Activated CD8-positive, alpha-beta memory T cell treated with anti-CD3 and anti-CD28 coated beads, Interleukin-2, amount 50 U/mL, for 48 hours (primary cell): ENCODE data around the gene POLG2.
A peak's percentile ranks its signal among the peaks of the same experiment; 100 is the strongest.

Experiments used
- DNase-seq: peaks from one replicate; pipeline ENCODE4 v3.0.0-alpha.2; 2020

The POLG2 gene

DNA sequence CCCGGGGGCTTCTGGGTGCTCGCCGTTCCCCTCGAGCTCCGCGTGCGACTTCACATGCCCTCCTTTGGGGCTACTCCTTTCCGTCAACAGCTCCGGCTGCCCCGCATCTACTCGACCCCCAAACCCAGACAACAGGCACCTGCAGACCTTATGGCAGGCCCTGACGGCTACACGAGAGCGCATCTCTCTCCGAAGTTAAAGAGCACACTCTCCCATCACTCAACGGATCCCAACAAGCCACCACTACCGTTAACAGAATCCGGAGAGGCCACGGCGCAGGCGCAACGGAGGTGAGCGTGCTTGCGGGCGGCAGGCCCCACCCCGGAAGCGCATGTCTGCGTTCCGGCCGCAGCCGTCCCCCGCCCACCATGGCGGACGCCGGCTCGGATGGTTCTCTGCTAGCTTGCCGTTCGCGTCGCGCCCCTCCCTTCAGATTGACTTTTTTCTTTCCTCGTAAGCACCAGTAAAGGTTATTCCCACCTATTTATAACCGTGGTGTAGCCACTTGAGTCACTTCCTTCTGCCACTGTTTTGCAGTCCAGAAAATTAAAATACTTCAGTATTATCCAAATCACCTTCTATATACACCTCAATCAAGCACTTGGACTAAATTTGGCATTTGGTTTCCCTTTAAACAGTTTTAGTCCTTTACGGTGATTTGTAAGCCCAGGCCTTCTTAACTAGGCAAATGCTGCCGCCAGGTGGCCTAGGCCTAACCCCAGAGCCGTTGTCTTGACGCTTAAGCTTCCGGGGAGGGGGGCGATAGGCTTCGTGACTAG is at the start of gene POLG2:
POLG2 (minus strand) TSS at position 269 of the 779 bp plus-strand sequence; CDS start at position 183, 86 bp downstream.
- peak; percentile 98 for DNase-seq

DNA sequence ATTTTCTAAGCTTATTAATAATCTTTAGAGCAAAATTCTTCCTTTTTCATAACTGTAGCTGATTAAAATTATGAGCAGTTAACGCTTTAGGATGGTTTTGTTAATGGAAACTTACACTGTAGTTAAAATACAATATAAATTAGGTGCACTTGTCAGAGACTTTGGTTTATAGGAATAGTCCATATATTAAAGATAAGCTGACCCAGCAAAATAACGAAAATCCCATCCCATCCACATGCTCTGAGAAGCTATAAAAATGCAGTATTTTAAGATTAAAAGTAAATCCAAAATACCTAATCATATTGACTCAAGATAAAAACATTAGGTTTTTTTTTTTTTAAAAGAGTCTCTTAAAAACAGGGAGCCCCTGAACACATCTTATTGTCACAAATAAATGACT is 47.9 kb upstream of the POLG2 start:
- DNase-seq: no peak

DNA sequence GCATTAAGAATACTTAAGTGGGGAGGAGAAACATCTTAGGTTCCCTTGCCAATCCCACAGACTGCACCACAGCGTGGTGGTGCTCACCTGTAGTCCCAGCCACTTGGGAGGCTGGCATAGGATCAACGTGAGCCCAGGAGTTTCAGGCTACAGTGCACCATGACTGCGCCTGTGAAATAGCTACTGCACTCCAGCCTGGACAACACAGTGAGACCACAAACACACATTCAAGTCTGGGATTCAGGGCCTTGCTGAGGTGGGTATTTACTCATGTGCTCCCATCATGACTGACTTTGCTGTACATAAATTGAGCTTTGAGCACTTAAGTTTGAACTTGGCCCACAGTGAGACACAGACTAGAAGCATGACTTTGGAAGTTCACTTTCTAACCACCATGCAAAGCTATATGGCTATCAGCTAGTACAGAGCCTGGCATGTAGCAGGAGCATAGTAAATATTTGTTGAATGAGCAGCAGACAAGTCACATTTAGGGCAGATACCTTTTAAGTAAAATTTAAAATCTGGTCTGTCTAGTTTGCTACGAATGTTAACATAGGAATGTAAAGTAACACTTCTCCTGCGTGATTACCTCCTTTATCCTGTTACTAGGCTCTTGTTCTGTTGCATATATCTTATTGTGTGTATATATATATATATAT is 43.4 kb upstream of the POLG2 start:
- DNase-seq: no peak

DNA sequence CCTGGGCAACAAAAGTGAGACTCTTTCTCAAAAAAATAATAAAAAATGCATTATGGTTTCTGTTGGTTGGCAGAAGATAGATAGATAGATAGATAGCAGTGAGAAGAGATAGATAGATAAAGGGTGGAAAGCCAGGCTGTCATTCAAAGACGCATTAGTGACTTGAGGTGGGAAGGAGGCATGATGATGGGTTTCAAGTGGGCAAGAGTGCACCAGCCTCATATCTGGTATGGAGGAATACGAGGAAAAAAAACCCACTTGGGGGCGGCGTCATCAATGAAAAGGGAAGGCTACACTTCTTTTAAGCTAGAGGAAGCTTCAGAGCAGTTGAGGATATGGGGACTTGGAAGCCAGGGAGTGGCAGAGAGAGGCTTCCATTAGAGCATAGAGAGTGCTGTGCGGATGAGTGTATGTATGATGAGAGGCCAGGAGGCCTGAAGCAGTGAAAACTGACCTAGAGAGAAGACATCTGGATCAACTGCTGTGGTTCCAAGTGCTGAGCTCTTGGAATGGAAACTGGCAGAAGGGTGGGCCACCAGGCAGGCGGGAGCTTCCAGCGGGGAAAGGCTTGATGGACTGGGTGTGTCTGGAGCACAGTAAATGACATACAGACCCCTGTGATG is 41.8 kb upstream of the POLG2 start:
- no peak for DNase-seq

DNA sequence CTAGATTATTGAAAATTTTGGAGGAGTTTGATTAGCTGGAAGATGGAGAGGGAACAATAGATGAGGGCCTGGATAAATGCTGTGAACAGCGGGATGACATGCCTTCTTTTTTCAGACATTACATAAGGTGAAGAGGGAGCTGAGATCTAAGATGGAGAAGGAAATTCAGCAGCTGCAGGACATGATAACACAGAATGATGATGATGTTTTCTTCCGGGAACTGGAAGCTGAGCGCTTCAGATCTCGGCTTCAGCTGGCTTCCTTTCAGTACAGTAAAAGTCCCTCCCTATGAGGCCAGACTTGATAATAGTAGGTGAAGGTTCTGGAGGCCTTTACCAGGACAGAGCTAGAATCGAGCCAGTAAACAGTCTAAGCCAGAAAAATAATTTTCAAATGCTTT is 40.6 kb upstream of the POLG2 start:
- DNase-seq: no peak

DNA sequence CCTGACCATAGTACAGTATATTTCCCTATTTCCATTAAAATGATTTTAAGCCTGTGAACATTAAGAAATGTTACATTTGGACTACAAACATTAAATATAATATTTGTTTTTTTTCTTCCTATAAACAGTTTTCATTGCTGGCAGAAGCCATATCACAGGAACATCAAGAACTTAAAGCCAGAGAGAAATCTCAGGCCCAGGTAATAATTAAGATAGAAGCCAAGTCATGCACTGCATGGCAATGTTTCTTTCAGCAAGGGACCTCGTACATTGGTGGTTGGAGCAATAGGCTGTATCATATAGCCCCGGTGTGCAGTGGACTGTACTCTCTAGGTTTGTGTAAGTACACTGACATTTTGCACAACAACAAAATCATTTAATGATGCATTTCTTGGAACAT is 40.1 kb upstream of the POLG2 start:
- no peak for DNase-seq

DNA sequence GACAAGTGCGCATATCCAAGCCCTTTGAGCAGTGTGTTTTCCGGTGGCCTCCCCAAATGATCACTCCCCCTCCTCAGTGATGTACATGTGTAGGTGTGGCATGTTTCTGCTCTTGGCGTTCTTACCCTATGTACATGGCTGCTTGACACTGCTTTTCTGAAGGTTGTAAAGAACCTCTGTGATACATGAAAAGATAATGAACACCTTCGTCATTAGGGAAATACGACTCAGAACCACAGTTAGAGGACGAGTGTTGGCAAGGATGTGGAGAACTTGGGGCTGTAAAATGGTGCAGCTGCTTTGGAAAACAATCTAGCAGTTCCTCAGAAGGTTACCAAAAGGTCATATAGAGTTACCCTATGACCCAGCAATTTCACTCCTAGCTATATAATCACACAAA is 38.5 kb upstream of the POLG2 start:
- DNase-seq: no peak

DNA sequence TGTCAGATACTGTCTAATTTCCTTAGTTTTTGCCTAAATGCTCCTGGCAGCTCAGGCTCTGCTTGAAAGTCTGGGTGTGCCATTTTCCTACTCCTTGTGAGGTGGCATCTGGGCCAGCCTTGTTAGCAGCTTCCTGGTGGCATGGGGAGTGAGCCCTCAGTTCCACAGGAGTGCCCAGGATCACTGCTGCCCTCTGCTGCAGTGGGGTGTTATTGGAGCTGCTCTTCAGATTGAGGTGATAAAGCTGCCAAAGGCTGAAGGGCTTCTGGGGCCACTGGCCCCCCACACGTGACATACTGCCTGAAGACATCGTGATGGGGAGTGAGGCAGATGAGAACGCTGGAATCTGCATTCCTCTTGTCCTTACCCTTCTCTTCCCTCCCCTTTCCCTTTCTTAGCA is 37.3 kb upstream of the POLG2 start:
- DNase-seq: no peak

DNA sequence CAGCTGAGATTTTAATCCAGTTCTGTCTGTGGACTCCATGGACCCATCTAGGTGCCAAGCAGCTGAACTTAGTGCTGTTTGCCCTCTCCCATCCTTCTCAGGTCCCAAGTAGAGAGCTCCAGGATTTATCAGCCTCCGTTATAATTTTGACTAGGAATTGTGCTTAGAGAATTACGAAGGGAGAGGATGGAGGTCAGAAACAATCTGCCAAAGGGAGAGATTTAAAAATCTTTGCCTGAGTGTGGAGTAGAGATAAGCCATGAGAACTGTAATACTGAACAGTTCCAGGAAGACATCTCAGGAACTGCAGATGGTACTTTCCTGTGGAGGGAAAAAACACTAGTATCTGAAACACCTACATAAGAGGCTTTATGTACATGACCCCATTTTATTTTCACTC is 36.9 kb upstream of the POLG2 start:
- DNase-seq: no peak

DNA sequence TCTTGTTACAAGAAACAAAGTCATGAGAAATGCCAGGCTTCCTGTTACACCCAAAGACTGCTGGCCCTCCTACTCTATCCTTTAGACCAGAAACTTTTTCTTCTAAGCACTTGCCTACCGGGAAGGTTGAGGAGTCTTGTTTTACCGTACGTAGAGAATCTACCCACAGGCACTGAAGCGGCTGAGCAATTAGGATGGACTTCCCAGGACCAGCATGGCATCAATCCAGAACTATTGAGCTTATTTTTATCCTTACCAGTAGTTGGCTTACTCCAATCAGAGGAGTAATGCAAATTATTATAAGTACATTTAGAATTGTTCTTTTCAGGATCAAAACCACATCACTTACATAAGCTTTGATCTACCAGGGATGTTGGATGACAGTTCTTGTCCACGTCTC is 35.6 kb upstream of the POLG2 start:
- no peak for DNase-seq

DNA sequence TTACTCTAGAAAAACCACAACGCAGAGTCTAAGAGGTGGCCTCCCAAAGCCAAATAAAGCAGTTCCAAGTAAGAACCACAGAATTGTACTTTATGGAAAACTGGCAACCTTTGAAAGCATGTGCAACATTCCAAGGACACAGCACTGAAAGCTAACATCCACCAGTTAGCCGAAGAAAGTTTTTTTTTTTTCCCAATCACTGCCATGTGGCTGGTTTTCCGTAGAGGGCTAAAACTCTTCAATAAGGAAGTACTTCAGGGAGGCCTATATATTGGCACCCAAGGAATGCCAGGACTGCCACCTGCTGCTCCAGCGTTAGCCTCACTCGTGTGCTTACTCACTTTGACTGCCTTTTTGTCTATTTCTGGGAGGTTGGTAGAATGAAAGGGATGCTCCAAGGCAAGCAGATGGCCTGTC is 35.1 kb upstream of the POLG2 start:
- no peak for DNase-seq

DNA sequence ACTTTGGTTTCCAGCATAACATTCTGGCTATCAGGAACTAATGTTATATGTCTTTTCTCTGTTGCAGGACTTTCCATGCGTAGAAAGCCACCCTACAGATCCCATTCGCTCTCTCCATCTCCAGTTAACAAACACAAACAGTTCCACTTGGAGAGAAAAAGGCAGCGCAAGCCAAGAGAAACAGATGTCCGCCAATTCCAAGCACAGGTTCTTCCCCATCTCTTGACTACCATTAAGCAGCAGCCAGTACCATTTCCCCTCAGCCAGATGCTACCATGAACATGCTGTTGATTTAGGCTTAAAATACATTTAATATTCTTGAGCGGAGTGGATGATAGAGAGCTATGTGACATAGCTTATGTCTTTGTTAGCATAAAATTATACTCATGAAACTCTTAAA is 32.4 kb upstream of the POLG2 start:
- DNase-seq: no peak

DNA sequence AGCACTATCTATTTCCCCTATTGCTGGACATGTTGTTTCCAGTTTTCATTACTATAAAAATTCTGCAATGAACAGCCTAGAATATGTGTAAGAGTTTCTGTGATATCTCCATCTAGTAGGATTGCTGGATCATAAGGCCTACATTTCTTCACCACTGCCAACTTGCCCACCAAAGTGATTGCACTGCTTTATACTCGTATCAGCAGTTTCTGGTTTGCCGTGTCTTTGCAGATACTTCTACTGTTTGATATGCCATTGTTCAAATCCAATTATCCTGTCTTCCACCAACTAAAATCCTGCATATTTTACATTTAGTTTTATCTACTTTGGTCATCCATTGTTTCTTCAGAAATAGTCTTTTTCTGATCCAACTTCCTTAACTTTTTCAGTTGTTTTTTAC is 31.1 kb upstream of the POLG2 start:
- no peak for DNase-seq

DNA sequence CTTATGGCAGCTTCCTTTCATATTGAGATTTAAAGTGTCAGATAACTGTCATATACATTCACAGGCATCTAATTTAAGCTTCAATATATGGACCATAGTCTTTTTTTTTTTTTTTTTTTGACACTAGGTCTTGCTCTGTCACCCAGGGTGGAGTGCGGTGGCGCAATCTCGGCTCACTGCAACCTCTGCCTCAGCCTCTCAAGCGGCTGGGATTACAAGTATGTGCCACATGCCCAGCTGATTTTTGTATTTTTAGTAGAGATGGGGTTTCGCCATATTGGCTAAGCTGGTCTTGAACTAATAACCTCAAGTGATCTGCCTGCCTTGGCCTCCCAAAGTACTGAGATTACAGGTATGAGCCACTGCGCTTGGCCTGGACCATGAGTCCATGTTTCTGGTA is 23.5 kb upstream of the POLG2 start:
- DNase-seq: no peak

DNA sequence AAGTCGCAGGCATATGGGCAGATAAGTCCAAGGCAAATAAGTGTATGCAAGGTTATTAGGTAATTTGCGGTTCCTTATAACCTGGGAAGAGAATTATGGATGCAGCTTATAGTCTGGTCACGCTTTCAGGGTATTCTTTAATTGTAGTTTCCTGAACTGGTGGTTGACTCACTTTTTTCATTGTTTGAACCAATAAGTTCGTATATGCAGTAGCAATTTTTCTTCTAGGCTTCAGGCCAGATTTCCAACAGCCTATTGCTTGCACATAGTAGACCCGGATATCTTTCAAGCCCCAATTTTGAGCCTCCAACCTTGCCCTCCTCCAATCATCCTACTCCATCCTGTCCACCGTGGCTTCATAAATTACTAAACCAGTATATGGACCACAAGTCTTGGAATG is 22.7 kb upstream of the POLG2 start:
- DNase-seq: no peak

DNA sequence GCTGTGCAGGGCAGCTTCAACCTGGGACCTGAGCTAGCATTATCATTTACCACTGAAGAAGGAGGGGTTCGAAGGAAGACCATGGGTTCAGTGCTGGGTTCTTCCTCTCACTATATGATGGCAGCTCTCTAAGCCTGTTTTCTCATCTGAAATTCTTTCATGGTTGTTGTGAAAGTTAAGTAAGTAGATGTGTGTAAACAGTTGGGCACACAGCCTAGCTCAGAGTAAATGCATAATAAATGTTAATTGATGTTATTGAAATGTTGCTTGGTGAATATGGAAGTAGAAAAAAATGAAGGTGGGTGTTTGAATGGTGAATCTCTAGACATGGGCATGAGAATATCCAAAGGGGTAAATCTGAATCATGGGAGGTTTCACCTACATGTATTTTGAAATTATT is 19.0 kb upstream of the POLG2 start:
- DNase-seq: no peak

DNA sequence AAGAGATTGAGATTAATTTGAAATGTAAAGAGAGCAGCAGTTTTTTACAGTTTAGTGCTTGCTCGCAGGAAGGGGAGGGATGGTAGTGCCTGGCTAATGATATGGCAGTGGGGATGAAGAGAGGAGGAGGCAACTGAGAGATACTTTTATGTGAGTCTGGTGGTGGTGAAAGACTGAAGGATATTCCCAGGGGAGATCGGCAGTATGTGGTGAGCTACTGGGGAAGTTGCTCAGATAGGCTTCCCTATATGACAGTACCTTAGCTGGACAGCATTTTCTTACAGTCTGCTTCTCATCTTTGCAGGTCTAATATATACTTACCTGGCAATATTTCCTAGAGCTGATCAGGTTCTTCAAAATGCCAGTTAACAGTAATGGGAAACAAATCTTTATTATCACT is 18.6 kb upstream of the POLG2 start:
- DNase-seq: no peak

DNA sequence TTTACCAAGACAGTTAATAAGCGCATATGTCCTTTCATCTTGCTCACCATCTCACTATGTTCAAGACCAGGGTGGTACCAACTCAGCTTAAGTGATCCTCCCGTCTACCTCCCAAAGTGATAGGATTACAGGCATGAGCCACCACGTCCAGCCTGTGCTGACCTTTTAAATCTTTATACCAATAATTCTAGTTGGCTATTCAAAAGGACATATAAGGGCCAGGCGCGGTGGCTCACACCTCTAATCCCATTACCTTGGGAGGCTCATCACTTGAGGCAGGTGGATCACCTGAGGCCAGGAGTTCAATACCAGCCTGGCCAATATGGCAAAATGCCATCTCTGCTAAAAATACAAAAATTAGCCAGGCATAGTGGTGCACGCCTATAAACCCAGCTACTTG is 12.3 kb upstream of the POLG2 start:
- no peak for DNase-seq

DNA sequence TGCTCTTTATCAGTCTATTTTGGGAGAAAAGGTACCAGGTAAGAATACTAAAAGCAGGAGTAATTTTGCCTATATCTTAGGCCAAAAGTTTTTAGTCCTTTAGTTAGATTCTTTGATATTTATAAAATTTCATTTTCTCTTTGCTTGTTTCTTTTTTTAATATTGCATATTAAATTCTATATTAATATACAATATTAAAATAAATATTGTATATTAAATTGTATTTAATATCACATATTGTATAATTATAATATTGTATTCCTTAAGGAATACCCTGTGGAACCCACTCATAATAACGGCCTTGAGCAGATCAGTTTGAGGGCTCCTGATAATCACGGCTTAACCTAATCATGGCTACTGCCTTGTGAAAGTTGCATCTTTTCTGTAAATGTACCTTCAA is 11.8 kb upstream of the POLG2 start:
- DNase-seq: no peak

DNA sequence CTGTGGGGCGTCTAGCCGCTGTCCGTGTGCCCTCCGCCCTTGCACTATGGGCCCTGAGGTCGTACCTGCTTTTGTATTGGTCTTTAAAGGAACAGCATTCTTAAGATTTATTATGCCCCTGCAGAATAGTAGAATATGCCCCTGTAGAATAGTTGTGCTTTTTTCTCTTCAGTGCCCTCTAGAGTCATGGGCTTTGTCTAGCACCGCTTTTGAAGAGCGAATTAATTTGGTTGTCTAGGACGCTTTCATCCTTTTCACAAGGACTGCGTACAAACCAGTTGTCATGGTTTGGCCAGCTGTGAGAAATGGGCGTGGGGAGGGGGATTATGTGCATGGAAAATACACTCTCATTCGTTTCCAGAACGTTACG is 10.5 kb upstream of the POLG2 start:
- no peak for DNase-seq

DNA sequence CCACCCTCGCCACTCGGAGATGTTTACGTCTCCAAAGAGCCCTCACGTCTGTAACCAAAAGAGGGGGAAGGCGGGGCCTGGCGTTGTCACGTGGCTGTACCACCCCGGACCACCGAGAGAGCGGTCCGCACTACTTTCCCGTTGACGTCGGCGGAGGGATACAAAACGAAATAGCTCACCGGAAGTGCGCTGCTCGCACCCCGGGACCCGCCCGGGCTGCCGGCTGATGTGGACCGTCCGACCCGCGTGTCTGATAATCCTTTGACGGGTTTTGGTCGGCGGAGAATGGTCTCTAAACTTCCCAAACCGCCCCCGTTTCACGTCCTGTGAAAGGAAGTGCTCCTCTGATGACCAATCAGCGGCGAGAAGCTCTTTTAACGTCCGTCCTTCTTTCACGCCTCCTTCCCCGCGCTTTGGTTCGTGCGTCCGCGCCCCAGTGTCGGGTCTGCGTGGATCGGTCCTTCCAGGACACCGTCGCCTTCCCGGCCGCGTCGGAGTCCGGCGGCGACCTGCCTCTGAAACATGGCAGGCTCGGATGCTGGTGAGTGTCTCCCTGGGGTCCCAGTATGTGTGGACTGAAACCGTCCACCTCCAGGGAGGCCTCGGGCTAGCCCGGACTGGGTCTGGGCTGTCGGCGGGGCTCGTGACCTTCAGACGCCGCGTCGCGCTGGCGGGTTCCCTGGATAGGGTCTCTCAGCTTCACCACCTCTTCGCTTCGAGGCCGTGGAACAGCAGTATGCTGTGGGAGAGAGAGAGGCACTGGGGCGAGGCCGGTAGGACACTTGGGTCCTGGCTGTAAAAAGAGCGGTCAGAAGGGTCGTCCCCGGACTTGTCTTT is 9.9 kb upstream of the POLG2 start, which contains the start of gene CEP95:
CEP95 (plus strand) TSS at position 402 of the 837 bp plus-strand sequence; CDS start at position 523, 121 bp downstream.
- DNase-seq: peak; percentile 98

DNA sequence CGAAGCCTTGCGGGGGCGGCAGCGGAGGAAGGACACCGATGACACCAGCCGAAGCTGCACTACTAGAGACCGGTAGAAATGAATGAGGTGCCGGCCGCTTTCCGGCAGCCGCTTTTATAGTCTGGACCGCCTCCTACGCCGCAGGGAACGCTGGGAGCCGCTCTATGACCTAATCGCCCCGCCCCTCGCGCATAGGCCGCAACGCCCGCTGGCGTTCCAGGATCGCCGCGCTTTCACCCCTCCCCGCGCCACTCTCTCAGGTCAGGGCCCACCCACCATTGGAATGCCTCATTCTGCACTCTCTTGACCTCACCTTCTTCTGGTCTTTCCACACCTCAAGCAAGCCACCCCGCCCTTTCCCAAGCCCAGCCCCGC is 9.3 kb upstream of the POLG2 start, which contains the start of gene DDX5:
DDX5 (minus strand) TSS at position 89 of the 375 bp plus-strand sequence. CDS start 170 bp downstream, outside the sequence.
- peak; percentile 98 for DNase-seq
